HepG2 (cell line): ENCODE results near the gene BIVM. TPM values are rescaled to one million over a fixed set of nuclear protein-coding genes. Genes with fewer than 3 reads are reported as not detected.

Source experiments
- ATAC-seq: fragments of 200-7000 bp; cut with Tn5 transposase; 3 replicates; pipeline ENCODE4 v1.9.1; 2020; ENCODE audit warnings: mild to moderate bottlenecking, moderate library complexity
- BruUV-seq: library from RNA; stranded (reverse); fragments of 400-500 nt; replicated peaks from 2 replicates; lab custom pipeline; 2021; lab: Mats Ljungman, UMichigan
- CTCF ChIA-PET: fragments of 300-600 bp; formaldehyde crosslinking; extraction: SDS; loops from one replicate; lab custom pipeline; 2021; ENCODE audit warnings: low total read pairs, inconsistent platforms, low intra/inter-chr PET ratio; lab: Yijun Ruan, JAX
- POLR2A ChIA-PET: fragments of 350-600 bp; sonication (Branson Sonifier 250); formaldehyde crosslinking; loops from one replicate; lab custom pipeline; 2020; ENCODE audit warnings: antibody characterized with exemption, inconsistent platforms; lab: Yijun Ruan, JAX
- DNase-seq: peaks from one replicate; pipeline ENCODE4 v3.0.0-alpha.2; 2015; ENCODE audit warnings: low spot score
- FAIRE-seq: peaks from 3 replicates; lab custom pipeline; 2011; peaks lifted over from hg19 to GRCh38; lab: Jason Lieb, UNC
- H2AFZ ChIP-seq: one replicate; pipeline ENCODE4 v1.6.1; 2011; ENCODE audit warnings: low read length, inconsistent platforms
- H3K27ac ChIP-seq: fragments of 300-600 bp; 3 replicates; pipeline ENCODE4 v1.8.0; 2011; ENCODE audit warnings: mixed run types, mild to moderate bottlenecking, mixed read lengths, low read length, inconsistent platforms; ENCODE audit not compliant: insufficient read depth; ENCODE audit errors: extremely low read length
- H3K27me3 ChIP-seq, 2 experiments: fragments of 200-600 bp in 1 of 2; 2 replicates in 1 of 2; 3 replicates in 1 of 2; pipeline versions ENCODE4 v1.6.0 to v1.8.0; 2011; ENCODE audit warnings: low read length in 2 of 2, mild to moderate bottlenecking in 2 of 2, moderate library complexity in 2 of 2, inconsistent platforms in 1 of 2; ENCODE audit not compliant: insufficient read depth in 2 of 2, control insufficient read depth in 1 of 2
- H3K36me3 ChIP-seq, 2 experiments: fragments of 200-600 bp in 1 of 2; replicated peaks in 1 of 2; 2 replicates in 1 of 2; 3 replicates in 1 of 2; pipeline versions ENCODE4 v1.5.1 to v1.8.0; 2011; ENCODE audit warnings: low read length in 2 of 2, inconsistent platforms in 1 of 2; ENCODE audit not compliant: insufficient read depth in 2 of 2, control insufficient read depth in 1 of 2
- H3K4me1 ChIP-seq: 2 replicates; pipeline ENCODE4 v1.5.1; 2012; ENCODE audit warnings: low read length, inconsistent platforms; ENCODE audit not compliant: insufficient read depth
- H3K4me2 ChIP-seq: 2 replicates; pipeline ENCODE4 v1.6.0; 2011; ENCODE audit warnings: low read depth, low read length, inconsistent platforms
- H3K4me3 ChIP-seq, 3 experiments: fragments of 200-600 bp in 1 of 3; sonication (generic), shearing (Covaris generic) in 1 of 3; replicated peaks in 1 of 3; 2 replicates each; pipeline ENCODE4 v1.5.1; 2011 to 2016; ENCODE audit warnings: low read length in 3 of 3, inconsistent platforms in 2 of 3, low read depth in 2 of 3, mild to moderate bottlenecking in 2 of 3, control low read depth in 1 of 3, mixed read lengths in 1 of 3; ENCODE audit not compliant: insufficient read depth in 1 of 3
- H3K79me2 ChIP-seq: one replicate; pipeline ENCODE4 v1.6.1; 2011; ENCODE audit warnings: low read length, inconsistent platforms; ENCODE audit not compliant: insufficient read depth
- H3K9ac ChIP-seq: 2 replicates; pipeline ENCODE4 v1.6.0; 2011; ENCODE audit warnings: mild to moderate bottlenecking, low read depth, low read length, inconsistent platforms; ENCODE audit not compliant: insufficient read depth
- H3K9me3 ChIP-seq: 2 replicates; pipeline ENCODE4 v1.5.1; 2012; ENCODE audit warnings: mild to moderate bottlenecking, low read length
- H4K20me1 ChIP-seq: 2 replicates; pipeline ENCODE4 v1.6.0; 2011; ENCODE audit warnings: inconsistent platforms, mild to moderate bottlenecking, low read length, moderate library complexity; ENCODE audit not compliant: insufficient read depth
- HOMEZ ChIP-seq: IDR thresholded peaks from 2 replicates; pipeline ENCODE4 v1.6.1; 2016; ENCODE audit warnings: low read depth
- PAF1 ChIP-seq: IDR thresholded peaks from 2 replicates; pipeline ENCODE4 v1.6.1; 2016; ENCODE audit warnings: missing genetic modification reagents, missing compliant biosample characterization
- PRPF4 ChIP-seq: fragments of 200-400 bp; formaldehyde crosslinking; IDR thresholded peaks from 2 replicates; pipeline ENCODE4 v1.6.1; 2016; ENCODE audit warnings: low read length, low read depth; ENCODE audit not compliant: poor library complexity, severe bottlenecking
- RFXAP ChIP-seq: sonication (generic); formaldehyde crosslinking; IDR thresholded peaks from 2 replicates; pipeline ENCODE4 v1.4.0; 2020; ENCODE audit warnings: missing genetic modification reagents, borderline replicate concordance
- TARDBP ChIP-seq: sonication (generic); formaldehyde crosslinking; IDR thresholded peaks from 2 replicates; pipeline ENCODE4 v1.8.0; 2022; ENCODE audit warnings: mild to moderate bottlenecking, missing genetic modification reagents
- TBX3 ChIP-seq: fragments of 450-650 bp; IDR thresholded peaks from 2 replicates; pipeline ENCODE4 v1.6.1; 2017; ENCODE audit warnings: antibody characterized with exemption, mild to moderate bottlenecking, inconsistent platforms, borderline replicate concordance
- TCF7 ChIP-seq: sonication (generic); IDR thresholded peaks from 2 replicates; pipeline ENCODE4 v1.6.1; 2016; ENCODE audit warnings: antibody characterized with exemption, low read depth
- TRIM22 ChIP-seq: fragments of 450-650 bp; IDR thresholded peaks from 2 replicates; pipeline ENCODE4 v1.6.1; 2017
- ZNF3 ChIP-seq: IDR thresholded peaks from 2 replicates; pipeline ENCODE4 v1.7.0; 2017; ENCODE audit warnings: inconsistent platforms
- ZNF510 ChIP-seq: sonication (generic); formaldehyde crosslinking; IDR thresholded peaks from 2 replicates; pipeline ENCODE4 v1.4.0; 2020; ENCODE audit warnings: low read depth, mild to moderate bottlenecking, missing genetic modification reagents
- ZNF615 ChIP-seq: sonication (generic); formaldehyde crosslinking; IDR thresholded peaks from 2 replicates; pipeline ENCODE4 v1.5.0; 2020; ENCODE audit warnings: mild to moderate bottlenecking, missing genetic modification reagents, borderline replicate concordance
- ZNF800 ChIP-seq: sonication (generic); formaldehyde crosslinking; IDR thresholded peaks from 2 replicates; pipeline ENCODE4 v1.4.0; 2020; ENCODE audit warnings: missing genetic modification reagents
- WGBS: methylation state at CpG from one replicate; pipeline ENCODE4 v1.1.6; 2017; ENCODE audit warnings: low lambda C conversion rate; 5-methylcytosine and 5-hydroxymethylcytosine counted together
- in situ Hi-C: cut with HindIII; loops from 2 replicates; pipeline ENCODE4 v1.10.0; 2017; ENCODE audit warnings: low pct_unique_long_range_greater_than_20kb; ENCODE audit not compliant: extremely low pct_ligation_motif_present
- intact Hi-C: fragments of 100-400 bp; cut with micrococcal nuclease; formaldehyde crosslinking; loops from one replicate; pipeline ENCODE4 v1.10.0; 2022; ENCODE audit not compliant: unreplicated experiment
- polyA plus RNA-seq, 8 experiments: library from polyadenylated mRNA; depleted of rRNA in 3 of 8; stranded (reverse) in 7 of 8; unstranded in 1 of 8; fragments of >200 nt; fragmentation: Illumina TruSeq in 4 of 8; extraction: Trizol in 4 of 8; gene quantifications; 2 replicates each; pipeline versions ENCODE4 v1.2.1 to v1.2.3, GENCODE V29; 2011 to 2016; ENCODE audit warnings: low read depth in 4 of 8, missing spikeins in 1 of 8, mixed read lengths in 1 of 8; ENCODE audit not compliant: insufficient read depth in 1 of 8
- total RNA-seq, 5 experiments: library from RNA; depleted of rRNA; stranded (reverse); fragments of >200 nt; fragmentation: Illumina TruSeq; extraction: Trizol; gene quantifications; 2 replicates each; pipeline ENCODE4 v1.2.3, GENCODE V29; 2016; ENCODE audit warnings: low read depth in 1 of 5

Gene BIVM
- total and polyA plus RNA-seq, 2 of the 13 experiments (the other 11 are each of a cell fraction or from before 2014, with no cell fraction given), result 10.4 to 15.8 TPM

GRCh38 chr13:102805680-102806079, 6.8 kb downstream of the BIVM start:
- TF ChIP-seq ZNF800 (CRISPR knock-in tag) (no peak), ZNF3 (no peak), ZNF510 (no peak), TBX3 (no peak), TRIM22 (no peak)
- no peak for ATAC-seq
- H3K27ac ChIP-seq, result no peak overlapping the region
- H2AFZ ChIP-seq, result no peak overlapping the region
- intact Hi-C loops (no loop called here), in situ Hi-C loops (no loop called here)
- H3K9me3 ChIP-seq, result no peaks in the 10 kb centered on the region
- POLR2A ChIA-PET, result no interaction called here
- H3K27me3 ChIP-seq, result no peaks in the 10 kb centered on the region
- no TSS peak for BruUV-seq
- H3K9ac ChIP-seq, result no peak overlapping the region
- DNase-seq, result no peak
- FAIRE-seq, result no peak
- H3K36me3 ChIP-seq, result peaks cover 0 to 4% of the 10 kb centered on the region in 2 experiments; a peak in 3 of 5 replicates
- H3K4me2 ChIP-seq, result no peak overlapping the region
- H3K4me1 ChIP-seq, result peaks cover 13% of the 10 kb centered on the region
- no peak overlapping the region for H3K4me3 ChIP-seq
- WGBS, result 98% methylated on average over 3 of the region's 3 CpGs
- CTCF ChIA-PET, result no interaction called here
- H4K20me1 ChIP-seq, result no peaks in the 10 kb centered on the region
- H3K79me2 ChIP-seq, result peaks cover 37% of the 10 kb centered on the region

GRCh38 chr13:102807699-102808098, 8.8 kb downstream of the BIVM start:
- POLR2A ChIA-PET, result no interaction called here
- Histone ChIP-seq H2AFZ (no peak overlapping the region), H3K27me3 (no peaks in the 10 kb centered on the region), H3K4me1 (peaks cover 8% of the 10 kb centered on the region), H3K4me3 (no peak overlapping the region), H3K36me3 (peaks cover 0 to 8% of the 10 kb centered on the region in 2 experiments; a peak in 3 of 5 replicates), H3K79me2 (peaks cover 31% of the 10 kb centered on the region), H3K9ac (no peak overlapping the region), H3K27ac (no peak overlapping the region), H3K9me3 (no peaks in the 10 kb centered on the region), H3K4me2 (no peak overlapping the region), H4K20me1 (no peaks in the 10 kb centered on the region)
- 95% methylated on average over 3 of the region's 3 CpGs for WGBS
- no TSS peak for BruUV-seq
- no peak for ATAC-seq
- FAIRE-seq, result no peak
- no peak for DNase-seq
- CTCF ChIA-PET, result no interaction called here
- intact Hi-C loops (no loop called here), in situ Hi-C loops (no loop called here)
- TF ChIP-seq HOMEZ, result no peak
- TF ChIP-seq RFXAP (CRISPR knock-in tag), result no peak
- TF ChIP-seq PRPF4, result no peak
- no peak for TF ChIP-seq TCF7
- TF ChIP-seq PAF1, result no peak
- no peak for TF ChIP-seq ZNF615
- TF ChIP-seq TARDBP (CRISPR knock-in tag), result no peak
